PFSK-1 (cell line): Measurements from ENCODE around the gene PSMA7.

Experiments used
- FOXP2 ChIP-seq: optimal IDR thresholded peaks from 2 replicates; pipeline ENCODE3; 2011; ENCODE audit warnings: borderline replicate concordance, control low read depth, inconsistent platforms; ENCODE audit not compliant: insufficient read depth; ENCODE audit errors: extremely low read length, extremely low read depth
- POLR2AphosphoS5 ChIP-seq: IDR thresholded peaks from 2 replicates; pipeline ENCODE4 v1.6.1; 2012; ENCODE audit warnings: low read depth, mild to moderate bottlenecking, control low read depth, low read length, moderate library complexity
- SIN3A ChIP-seq: IDR thresholded peaks from 2 replicates; pipeline ENCODE4 v1.6.1; 2012; ENCODE audit warnings: mild to moderate bottlenecking, low read length, moderate library complexity, borderline replicate concordance; ENCODE audit not compliant: insufficient read depth
- TAF1 ChIP-seq: IDR thresholded peaks from 2 replicates; pipeline ENCODE4 v1.6.1; 2012; ENCODE audit warnings: low read length, control low read depth, borderline replicate concordance; ENCODE audit not compliant: insufficient read depth
- TF ChIP-seq, protein P1 (sequence below), 2 experiments: IDR thresholded peaks; 2 replicates each; pipeline versions ENCODE4 v1.6.1 to v1.8.0; 2011 to 2012; ENCODE audit warnings: low read depth in 2 of 2, low read length in 2 of 2, control low read depth in 1 of 2, inconsistent platforms in 1 of 2, mild to moderate bottlenecking in 1 of 2, moderate library complexity in 1 of 2; ENCODE audit not compliant: insufficient read depth in 1 of 2

DNA sequence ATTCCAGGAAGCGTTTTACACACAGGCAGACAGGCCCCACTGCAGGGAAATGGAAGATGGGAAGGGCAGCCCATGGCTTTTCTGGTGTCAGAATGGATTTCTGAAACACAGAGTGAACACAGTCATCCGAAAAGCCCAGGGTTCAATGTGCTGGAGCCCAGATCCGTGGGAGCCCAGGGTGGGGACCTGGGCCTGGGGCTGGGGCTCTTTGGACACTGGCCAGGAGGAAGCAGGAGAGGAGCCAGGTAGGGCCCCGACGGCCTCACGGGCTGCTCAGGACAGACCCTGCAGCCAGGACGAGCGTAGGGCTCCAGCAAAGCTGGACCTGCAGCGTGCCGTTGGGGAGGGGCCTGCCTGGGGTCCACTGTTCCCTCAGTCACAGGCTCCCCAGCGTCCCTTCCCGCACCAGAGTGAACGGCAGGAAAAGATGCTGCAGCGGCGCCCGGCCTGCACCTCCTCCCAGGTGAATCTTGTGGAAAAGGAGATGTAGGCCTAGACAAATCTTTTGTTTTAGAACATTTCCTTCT is 45.2 kb downstream of the PSMA7 start:
- TF ChIP-seq TAF1 (no peak), SIN3A (no peak), POLR2AphosphoS5 (no peak), FOXP2 (no peak)
- TF ChIP-seq, protein P1, sequence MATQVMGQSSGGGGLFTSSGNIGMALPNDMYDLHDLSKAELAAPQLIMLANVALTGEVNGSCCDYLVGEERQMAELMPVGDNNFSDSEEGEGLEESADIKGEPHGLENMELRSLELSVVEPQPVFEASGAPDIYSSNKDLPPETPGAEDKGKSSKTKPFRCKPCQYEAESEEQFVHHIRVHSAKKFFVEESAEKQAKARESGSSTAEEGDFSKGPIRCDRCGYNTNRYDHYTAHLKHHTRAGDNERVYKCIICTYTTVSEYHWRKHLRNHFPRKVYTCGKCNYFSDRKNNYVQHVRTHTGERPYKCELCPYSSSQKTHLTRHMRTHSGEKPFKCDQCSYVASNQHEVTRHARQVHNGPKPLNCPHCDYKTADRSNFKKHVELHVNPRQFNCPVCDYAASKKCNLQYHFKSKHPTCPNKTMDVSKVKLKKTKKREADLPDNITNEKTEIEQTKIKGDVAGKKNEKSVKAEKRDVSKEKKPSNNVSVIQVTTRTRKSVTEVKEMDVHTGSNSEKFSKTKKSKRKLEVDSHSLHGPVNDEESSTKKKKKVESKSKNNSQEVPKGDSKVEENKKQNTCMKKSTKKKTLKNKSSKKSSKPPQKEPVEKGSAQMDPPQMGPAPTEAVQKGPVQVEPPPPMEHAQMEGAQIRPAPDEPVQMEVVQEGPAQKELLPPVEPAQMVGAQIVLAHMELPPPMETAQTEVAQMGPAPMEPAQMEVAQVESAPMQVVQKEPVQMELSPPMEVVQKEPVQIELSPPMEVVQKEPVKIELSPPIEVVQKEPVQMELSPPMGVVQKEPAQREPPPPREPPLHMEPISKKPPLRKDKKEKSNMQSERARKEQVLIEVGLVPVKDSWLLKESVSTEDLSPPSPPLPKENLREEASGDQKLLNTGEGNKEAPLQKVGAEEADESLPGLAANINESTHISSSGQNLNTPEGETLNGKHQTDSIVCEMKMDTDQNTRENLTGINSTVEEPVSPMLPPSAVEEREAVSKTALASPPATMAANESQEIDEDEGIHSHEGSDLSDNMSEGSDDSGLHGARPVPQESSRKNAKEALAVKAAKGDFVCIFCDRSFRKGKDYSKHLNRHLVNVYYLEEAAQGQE (IDR thresholded peaks at IDR 0.05; ENCODE audit: insufficient read depth in 1 of 2, low read depth in 2 of 2, low read length in 2 of 2), result no peak
